Fibroblast of peridontal ligament (primary cell): ENCODE results near the gene ABCC4.

Source experiments
- DNase-seq: peaks from one replicate; pipeline ENCODE4 v3.0.0-alpha.2; 2010; ENCODE audit errors: extremely low read depth

The ABCC4 gene

GRCh38 chr13:95058680-95059079, 242.6 kb downstream of the ABCC4 start:
- no peak for DNase-seq

GRCh38 chr13:95056266-95056665, 245.0 kb downstream of the ABCC4 start:
- no peak for DNase-seq

GRCh38 chr13:95050800-95051615, 250.2 kb downstream of the ABCC4 start:
- DNase-seq: no peak

GRCh38 chr13:95049772-95050171, 251.5 kb downstream of the ABCC4 start:
- no peak for DNase-seq

GRCh38 chr13:95044452-95045205, 256.6 kb downstream of the ABCC4 start:
- DNase-seq: no peak

GRCh38 chr13:95039415-95039814, 261.8 kb downstream of the ABCC4 start:
- peak; percentile 28 for DNase-seq

GRCh38 chr13:95038949-95039348, 262.3 kb downstream of the ABCC4 start:
- DNase-seq: peak; percentile 12

- DNase-seq: no peak
Measured at GRCh38 chr13:95035311-95036109, 265.7 kb downstream of the ABCC4 start.

GRCh38 chr13:95033890-95034289, 267.4 kb downstream of the ABCC4 start:
- DNase-seq: no peak

- no peak for DNase-seq
Measured at GRCh38 chr13:95032121-95032520, 269.1 kb downstream of the ABCC4 start.

- DNase-seq: no peak
Measured at GRCh38 chr13:95030821-95031343, 270.4 kb downstream of the ABCC4 start.

- no peak for DNase-seq
Measured at GRCh38 chr13:95027638-95028037, 273.6 kb downstream of the ABCC4 start.

- no peak for DNase-seq
Measured at GRCh38 chr13:95025116-95025515, 276.1 kb downstream of the ABCC4 start.

GRCh38 chr13:95023405-95023804, 277.8 kb downstream of the ABCC4 start:
- no peak for DNase-seq

GRCh38 chr13:95020298-95020987, 280.8 kb downstream of the ABCC4 start:
- peak; percentile 8 for DNase-seq

GRCh38 chr13:95019886-95020285, 281.4 kb downstream of the ABCC4 start:
- DNase-seq: no peak

GRCh38 chr13:95007322-95007721, 293.9 kb downstream of the ABCC4 start:
- DNase-seq: no peak

GRCh38 chr13:95005300-95005699, 296.0 kb downstream of the ABCC4 start:
- no peak for DNase-seq

GRCh38 chr13:95003019-95003813, 298.0 kb downstream of the ABCC4 start:
- no peak for DNase-seq

GRCh38 chr13:95002126-95002525, 299.1 kb downstream of the ABCC4 start:
- DNase-seq: no peak

- no peak for DNase-seq
Measured at GRCh38 chr13:94999871-95000270, 301.4 kb downstream of the ABCC4 start.
